Glomerular endothelial cell (primary cell): ENCODE data around the gene HIPK2. TPM values are rescaled to one million over a fixed set of nuclear protein-coding genes. Genes with fewer than 3 reads are reported as not detected.

ENCODE experiments used
- DNase-seq: peaks from one replicate; pipeline ENCODE4 v3.0.0-alpha.2; 2011; ENCODE audit warnings: low read depth, low spot score; ENCODE audit errors: extremely low read depth
- total RNA-seq: library from RNA; depleted of rRNA; stranded (reverse); fragments of >200 nt; gene quantifications from 2 replicates; pipeline ENCODE4 v1.2.3, GENCODE V29; 2015

Gene HIPK2
- total RNA-seq, 1 donor from 2014 or later = 69.4 TPM

DNA sequence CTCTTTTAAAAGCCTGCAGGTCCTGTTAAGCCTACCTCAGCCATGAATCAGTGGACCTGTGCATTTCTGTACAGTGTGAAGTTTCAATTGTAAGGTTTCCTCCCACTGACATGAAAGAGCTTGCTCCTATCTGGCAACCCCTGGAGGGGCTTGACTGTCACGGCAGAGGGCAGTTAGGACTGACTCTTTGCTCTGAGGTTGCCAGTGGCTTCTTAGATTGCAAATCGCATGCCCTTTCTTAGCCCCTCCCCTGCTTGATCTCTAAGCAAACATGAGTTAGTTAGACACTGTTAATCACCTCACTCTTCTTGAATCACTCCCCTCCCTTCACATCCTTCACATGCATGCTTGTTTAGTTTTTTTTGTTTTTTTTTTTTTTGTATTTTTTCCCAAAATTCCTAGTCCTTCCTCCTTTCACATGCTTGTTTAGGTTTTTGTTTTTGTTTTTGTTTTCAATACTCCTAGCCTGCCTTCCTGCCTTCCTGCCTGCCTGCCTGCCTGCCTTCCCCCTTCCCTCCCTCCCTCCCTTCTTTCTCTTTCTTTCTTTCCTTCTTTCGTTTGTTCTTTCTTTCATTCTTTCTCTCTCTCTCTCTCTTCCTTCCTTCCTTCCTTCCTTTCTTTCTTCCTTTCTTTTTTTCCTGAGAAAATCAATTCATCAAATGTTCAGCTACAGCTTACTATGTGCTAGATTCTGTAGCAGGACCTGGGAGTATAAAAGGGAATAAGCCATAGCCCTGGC, 6.0 kb upstream of the HIPK2 start:
- DNase-seq = no peak

DNA sequence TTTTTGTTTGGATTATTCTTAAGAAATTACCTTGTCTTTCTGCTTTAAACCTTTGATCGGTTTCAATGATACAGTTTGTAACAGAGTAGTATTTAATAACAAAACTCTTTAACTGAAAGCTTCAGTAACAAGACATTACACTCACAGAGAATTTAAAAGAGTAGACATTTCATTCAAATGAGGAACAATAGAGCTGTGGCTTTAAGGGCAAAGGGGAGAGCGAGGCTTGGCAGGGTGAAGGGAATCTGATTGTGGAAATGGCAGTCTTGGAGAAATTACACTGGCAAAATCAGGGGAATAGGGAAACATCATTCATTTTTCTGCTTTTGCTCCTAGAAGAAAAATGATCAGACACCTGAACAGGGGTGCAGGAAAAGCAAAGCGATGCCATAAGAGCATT, 5.1 kb upstream of the HIPK2 start:
- DNase-seq = no peak

DNA sequence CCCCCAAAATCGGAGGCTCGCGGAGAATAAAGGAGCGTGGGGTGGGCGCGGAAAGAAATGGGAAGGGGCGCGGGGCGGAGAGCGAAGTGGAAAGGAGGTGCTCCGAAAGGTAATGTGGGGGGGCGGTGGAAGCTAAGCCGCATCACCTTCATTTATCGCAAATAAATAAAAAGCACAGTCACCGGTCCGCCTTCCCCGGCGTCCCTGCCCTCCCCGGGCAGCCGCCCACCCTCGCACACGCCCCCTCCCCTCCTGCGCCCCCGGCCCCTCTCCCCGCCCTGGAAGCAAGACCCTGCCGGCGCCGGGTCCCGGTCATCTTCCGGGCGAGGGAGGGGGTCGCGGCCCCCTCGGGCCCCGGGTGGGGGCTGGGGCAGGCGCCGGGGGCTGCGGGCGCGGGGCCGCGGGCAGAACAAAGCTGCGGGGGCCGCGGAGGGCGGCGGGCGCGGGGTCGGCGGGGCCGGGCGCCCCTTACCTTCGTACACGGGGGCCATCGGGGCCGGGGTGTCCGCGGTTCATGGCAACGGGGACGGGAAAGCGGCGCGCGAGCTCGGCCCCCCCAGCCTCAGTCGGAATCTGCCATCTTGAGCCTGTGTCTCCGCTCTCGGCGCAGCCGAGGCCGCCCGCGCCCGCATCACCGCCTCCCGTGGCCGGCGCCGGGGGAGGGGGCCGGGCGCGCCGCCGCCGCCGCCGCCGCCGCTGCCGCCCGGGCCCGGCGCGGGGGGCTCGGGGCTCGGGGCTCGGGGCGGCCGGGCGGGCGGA, 486 bp downstream of the HIPK2 start:
- no peak for DNase-seq

DNA sequence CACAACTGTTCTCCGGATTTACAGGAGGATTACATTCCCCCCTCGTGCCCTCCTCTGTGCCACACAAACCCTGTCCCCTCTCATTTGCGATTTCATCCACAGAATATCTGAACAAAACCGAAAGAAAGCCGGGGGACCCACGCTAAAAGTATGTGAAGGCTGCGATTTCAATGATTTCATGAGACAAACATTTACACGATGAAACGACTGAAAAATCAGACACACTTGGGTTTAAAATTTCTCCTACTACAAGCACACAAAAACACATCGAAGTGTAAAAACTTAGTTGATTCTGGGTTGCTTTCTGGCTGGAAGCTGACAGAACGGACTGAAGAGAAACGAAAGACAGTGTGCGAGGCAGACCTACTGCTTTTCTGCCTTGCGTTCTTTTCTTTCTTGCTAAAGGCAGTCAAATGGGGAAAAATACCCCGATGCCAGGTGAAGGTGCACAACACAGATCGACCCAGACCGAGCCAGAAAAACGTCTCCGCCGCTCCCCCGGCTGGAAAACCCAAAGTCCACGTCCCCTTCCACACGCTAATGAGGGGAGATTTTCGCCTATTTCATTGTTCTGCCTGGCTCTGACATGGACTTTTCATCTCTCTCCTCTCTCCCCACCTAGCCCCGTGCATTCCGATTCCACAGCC, 1.2 kb downstream of the HIPK2 start:
- DNase-seq = no peak

DNA sequence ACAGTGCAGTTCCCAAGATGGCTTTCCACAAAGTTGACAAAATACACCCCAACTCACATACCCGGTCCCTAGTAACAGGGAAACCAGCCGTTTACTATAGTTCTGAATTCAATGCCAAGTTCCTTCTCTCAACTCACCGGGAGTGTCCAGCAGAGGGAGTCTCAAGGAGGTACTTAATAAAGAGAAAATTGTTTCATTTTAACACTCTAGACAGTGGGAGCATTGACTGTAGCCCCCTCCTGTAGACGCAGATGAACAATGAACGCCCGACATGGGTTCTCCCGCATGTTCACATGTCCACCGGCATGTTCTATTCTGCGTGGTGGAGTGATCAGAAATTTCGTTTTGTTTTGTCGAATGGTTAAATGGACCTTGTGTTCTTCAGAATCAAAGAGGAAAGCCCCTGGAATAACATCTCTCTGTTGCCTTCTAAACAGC, 1.9 kb downstream of the HIPK2 start:
- DNase-seq = peak; percentile 69

DNA sequence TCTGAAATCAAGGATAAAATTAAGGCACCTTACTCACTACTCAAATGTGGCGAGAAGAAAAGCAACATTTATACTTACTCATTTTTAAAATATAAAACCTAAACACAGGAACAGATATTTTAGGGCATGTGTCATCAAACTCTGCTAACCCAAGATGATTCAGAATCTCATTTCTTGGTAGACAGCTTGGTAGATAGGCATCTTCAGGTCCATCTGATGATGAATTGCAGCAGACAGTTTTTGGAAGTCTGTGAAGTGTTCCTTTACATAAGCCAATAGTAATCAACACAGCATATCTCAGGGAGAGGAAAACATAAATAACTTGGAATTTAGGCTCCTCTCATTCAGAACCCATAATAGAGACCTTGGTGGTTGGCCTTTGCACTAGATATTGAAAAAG, 3.4 kb downstream of the HIPK2 start:
- DNase-seq = no peak

DNA sequence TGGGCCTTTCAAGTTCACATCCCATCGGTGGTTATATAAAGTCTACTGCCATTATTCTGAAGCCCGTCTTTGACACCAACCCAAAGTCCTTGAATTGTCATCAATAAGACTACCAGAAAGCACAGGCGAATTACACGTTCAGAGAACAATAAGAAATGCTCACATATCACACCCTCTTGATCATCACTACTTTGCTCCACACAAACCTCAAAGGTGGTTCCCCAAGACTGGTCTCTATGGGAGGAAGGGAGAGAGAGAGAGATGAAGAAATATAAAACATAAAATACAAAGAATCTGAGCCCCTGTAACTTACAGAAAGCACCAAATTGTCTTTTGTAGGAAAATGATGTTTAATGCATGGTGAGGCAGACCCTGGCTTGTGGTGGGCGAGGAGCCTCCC, 4.4 kb downstream of the HIPK2 start:
- no peak for DNase-seq

DNA sequence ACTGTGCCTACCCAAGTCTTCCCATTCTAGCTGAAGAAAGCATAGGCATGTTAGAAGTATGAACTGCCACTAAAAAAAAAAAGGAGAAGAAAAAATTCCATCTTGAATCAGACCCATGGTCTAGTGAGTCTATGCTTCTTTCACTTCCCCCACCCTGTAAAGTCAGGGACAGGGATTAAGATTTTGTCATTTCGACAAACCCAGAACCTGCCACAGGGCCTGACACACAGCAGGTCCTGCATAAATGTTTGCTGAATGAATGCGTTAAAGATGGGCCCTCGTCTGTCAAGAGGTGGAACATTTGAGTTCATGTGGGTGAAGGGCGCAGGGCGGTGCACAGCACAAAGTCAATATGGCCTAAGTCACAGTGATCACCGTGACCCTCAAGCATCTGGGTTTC, 4.9 kb downstream of the HIPK2 start:
- DNase-seq = no peak

DNA sequence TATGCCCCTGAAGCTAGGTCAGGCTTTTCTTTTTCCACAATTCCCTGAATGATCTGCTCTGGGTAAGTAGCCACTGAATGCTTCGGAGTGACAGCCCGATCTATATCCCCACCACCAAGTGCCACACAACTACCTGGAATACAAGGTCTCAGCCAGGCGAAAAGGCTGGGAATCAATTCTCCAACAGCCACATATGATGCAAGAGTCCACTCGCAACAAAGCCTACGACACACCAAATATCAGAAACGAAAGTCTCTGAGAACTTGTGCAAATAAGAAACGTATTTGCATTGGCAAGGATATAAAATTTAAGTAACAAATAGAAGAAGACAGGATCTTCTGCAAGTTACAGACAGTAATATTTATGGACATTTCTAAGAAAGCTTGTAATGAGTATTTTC, 5.7 kb downstream of the HIPK2 start:
- no peak for DNase-seq

DNA sequence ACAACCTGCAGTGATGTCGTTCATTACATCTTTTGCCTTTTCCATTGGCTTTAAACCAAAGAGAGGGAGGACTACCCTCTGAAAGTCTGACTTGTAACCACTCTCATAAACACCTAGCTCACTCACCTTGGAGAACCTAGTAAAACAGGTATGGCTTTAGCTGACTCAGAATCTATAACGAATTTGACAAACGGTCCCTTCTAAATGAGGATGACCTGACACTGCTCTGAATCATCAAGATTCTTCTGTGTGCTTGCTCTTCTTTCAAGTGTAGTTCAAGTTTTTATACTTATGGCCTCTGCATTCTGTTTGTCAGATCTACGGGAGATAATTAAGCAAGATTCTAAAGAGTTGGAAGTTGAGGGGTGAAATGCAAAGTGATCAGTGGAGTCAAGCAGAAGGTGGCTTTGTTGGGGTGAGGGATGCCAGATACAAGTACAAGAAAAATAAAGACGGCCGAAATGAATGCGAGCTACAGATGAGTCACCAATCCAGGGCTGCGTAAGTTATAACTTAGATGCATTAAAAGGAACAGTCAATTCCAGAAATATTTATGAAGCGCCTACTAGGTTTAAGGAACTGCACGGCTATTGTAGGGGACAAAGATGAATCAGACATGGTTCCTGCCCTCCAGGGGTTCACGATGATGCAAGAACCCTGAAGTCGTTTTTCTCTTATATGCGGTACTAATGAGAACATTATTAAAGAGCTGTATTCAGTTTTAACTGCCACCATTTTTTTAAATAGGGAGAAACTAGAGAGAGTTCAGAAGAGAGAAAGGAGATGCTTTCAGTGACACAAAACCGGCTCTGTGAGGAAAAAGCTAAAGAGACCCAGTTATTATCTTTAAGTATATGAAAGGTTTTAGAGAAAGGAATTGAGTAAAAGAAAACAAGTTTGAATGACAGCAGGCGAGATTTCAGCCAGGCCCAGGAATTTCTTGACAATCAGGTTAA, 6.5 kb downstream of the HIPK2 start:
- DNase-seq = no peak

DNA sequence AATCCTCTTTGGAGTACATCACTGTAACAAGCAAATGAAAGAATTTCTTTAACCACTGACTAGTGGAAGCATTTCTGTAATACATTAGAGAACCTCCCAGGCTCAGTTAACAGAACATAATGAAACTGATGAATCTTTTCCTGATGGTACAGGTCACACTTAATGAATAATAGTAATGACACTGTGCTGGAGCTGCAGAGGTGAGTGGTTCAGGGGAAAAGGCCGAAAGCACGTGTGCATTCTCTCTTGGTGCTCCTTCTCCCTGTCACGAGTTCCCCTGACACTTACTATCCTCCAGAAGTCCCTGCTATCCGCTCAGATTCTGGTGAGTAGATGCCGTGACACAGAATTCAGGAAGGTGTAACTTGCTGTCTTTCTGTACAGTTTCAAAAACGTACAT, 8.0 kb downstream of the HIPK2 start:
- no peak for DNase-seq

DNA sequence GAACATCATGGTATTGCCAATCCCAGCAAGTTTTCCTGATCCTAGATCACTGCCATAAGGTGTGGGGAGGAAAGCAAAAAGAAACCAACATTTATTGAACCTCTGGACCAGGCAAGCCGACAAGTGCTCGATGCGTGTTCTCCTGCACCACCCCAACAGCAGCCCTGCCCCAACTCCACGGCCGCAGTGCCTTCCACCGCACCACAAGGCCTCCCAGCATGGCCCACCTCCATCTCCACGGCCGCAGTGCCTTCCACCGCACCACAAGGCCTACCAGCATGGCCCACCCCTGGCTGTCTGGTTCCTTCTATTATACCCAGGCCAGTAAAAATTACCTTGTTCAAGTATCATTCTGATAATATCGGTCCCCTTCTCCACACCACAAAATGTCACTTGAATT, 8.7 kb downstream of the HIPK2 start:
- DNase-seq = no peak

DNA sequence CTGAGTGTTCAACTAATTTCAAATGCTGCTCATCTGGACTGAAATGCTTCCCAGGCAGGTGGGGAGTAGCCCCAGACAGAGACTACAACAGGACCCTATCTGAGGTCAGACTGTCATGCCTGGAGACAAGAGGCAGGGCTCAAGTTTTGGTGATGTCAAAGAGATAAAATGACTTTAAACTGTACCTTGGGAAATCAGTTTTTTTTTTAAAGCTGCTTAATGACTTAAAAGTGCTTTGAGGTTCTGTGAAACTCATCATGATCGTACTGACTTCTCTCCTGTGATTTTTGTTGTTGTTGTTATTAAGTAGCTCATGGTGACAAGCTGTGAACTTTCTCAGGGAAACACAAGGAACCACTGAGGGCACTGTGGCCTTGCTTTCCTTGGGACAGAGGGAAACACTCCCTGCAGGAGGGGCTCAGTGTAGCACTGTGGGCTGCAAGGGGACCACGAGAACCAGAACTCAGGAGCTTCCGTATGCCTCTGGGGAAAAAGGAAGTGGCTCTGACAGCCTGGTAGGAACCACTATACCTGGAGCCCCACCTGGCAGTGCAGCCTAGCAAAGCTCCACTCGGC, 9.5 kb downstream of the HIPK2 start:
- DNase-seq = no peak

DNA sequence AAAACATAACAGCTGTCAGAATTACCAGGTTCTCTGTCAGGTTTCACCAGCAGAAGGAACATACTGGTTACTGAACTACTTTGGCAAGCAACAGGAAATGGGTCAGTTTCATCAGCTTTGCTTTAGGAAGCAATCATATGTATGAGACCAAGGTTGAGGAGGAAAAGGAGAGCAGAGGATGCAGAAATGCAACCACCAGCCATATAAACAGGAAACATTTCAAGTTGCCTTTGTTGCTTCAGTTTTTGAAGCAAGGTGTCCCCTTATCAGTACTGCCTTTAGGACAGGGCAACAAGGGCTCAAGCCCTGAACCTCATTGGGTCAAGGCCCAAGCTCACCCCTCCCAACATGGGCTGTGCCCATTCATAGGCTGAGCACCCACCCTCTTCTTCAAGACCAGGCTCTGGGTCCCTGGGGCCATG, 10.2 kb downstream of the HIPK2 start:
- DNase-seq = no peak

DNA sequence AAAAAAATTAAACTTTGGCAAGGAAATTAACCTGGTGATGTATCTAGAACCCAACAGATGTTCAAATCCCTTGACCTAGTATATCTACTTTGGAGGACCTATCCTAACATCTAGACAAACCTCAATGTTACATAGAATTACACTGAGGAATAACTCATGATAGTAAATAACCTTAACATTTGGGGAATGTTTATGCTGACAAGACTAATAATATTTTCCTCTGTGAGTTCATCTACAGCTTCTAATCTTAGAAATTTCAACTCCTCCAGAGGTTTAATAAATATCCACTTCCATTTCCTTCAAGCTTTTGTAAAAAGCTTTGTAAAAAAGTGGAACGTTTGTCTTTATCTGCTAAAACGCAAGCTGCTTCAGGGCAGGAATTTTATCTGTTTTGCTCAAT, 12.7 kb downstream of the HIPK2 start:
- DNase-seq = no peak

DNA sequence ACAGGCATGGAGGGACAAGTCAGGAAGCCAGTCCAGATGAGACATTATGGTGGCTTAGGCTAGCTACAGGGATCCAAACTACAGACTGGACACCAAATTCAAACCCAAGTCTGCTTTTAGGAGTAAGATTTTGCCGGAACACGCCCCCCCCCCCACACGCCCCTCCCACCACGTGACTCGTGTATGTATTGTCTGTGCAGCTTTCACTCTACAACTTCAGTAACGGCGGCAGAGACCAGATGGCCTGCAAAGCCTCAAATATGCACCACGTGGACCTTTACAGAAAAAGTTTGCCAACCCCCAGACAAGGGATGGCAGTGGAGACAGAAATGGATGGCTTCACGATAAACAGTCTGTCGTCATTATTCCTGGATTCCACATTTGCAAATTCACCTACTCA, 14.5 kb downstream of the HIPK2 start:
- no peak for DNase-seq

DNA sequence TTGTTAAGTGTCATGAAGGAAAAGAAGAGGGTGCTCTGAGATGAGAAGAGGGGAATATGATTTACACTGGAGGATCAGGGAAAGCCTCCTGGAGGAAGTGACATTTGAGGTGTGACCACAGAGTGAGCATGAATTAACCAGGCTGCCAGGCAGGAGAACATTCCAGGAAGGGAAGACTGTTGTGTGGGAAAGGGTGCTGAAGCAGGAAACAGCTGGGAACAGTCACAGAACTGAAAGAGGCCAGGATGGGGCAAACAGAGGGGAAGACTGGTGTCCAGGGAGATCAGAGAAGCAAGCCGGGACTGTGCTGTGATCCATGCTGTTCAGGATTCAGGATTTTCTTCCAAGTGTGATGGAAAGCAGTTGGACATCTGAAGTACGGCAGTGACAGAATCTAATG, 14.9 kb downstream of the HIPK2 start:
- peak; percentile 70 for DNase-seq

DNA sequence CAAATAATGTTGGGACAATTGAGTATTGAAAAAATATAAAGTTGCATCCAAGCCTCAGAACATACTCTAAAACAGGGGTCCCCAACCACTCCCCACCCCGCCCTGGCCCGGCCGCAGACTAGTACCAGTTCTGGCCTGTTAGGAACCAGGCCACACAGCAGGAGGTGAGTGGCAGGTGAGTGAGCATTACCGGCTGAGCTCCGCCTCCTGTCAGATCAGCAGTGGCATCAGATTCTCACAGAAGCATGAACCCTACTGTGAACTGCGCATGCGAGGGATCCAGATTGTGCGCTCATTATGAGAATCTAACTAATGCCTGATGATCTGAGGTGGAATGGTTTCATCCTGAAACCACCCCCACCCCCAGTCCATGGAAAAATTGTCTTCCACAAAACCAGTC, 19.4 kb downstream of the HIPK2 start:
- DNase-seq = no peak

DNA sequence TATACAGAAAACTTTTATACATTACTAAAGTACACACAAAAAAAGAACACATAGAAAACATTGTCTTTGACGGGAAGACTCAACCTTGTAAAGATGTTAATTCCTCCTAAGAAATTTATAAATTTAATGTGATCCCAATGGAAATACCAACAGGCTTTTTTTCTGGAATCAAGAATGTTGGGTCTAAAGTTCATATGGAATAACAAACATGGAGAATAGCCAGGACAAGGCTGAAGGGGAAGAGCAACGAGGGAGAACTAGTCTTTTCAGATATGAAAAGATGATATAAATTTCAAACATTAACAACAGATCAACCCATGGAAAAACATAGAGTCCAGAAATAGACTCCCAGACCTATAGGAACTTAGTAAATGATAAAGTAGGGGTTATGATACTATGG, 19.8 kb downstream of the HIPK2 start:
- DNase-seq = no peak

DNA sequence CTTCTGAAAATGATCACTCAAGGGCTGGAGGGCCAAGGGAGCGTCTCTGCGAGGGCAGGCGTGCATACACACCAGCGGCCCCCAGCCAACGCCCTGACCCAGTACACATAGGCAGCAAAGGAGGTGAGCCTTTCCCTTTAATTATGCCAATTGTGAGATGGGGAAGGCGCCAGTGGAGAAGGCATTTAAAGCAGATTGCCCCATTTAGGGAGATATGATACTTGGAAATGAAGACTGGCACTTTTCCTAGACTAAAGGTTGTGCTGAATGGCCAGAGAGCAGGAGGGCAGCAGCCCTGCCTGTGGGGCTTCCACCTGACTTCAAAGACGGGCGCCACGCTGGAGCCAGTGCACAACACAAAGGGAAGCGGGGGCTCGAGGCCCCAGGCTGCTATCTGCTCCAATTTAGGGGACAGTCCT, 24.1 kb downstream of the HIPK2 start:
- no peak for DNase-seq
